ENCODE data around the gene PPFIA4. TPM values are rescaled to one million over a fixed set of nuclear protein-coding genes. Genes with fewer than 3 reads are reported as not detected.
A peak's percentile ranks its signal among the peaks of the same experiment; 100 is the strongest.

The PPFIA4 gene
- total and polyA plus RNA-seq, 9 of the 15 experiments (the other 6 are each of a cell fraction or from before 2014, with no cell fraction given) = 0.07 to 12.0 (median 0.70) TPM

GRCh38 chr1:203038891-203039608, 12.8 kb downstream of the PPFIA4 start (continued):
- TF ChIP-seq CTCFL (IDR thresholded peaks at IDR 0.05; ENCODE audit: borderline replicate concordance, insufficient read depth, low read depth, low read length, poor library complexity, severe bottlenecking) = no peak
- TF ChIP-seq TFAP4 (CRISPR knock-in tag; IDR thresholded peaks at IDR 0.05; ENCODE audit: borderline replicate concordance) = no peak
- no peak for TF ChIP-seq NKRF (IDR thresholded peaks at IDR 0.05; ENCODE audit: borderline replicate concordance)
- TF ChIP-seq CTCF (IDR thresholded peaks at IDR 0.05 in 2 of 3, conservative IDR thresholded peaks at IDR 0.05 in 1 of 3; ENCODE audit: insufficient read depth in 2 of 3, low read depth in 1 of 3, low read length in 3 of 3) = peak; percentile 91 to 99 (median 97)
- TF ChIP-seq TFE3 (CRISPR knock-in tag; IDR thresholded peaks at IDR 0.05) = no peak
- no peak for TF ChIP-seq SP2 (IDR thresholded peaks at IDR 0.05; ENCODE audit: extremely low read depth, low read depth, low read length, poor library complexity, severe bottlenecking)
- TF ChIP-seq IFI16 (CRISPR knock-in tag; IDR thresholded peaks at IDR 0.05) = no peak
- TF ChIP-seq CBFB (CRISPR knock-in tag; IDR thresholded peaks at IDR 0.05) = no peak
- no peak for TF ChIP-seq HMG20B (CRISPR knock-in tag; IDR thresholded peaks at IDR 0.05)
- TF ChIP-seq SAP30 (IDR thresholded peaks at IDR 0.05; ENCODE audit: borderline replicate concordance, insufficient read depth, low read depth, low read length, poor library complexity, severe bottlenecking) = no peak
- TF ChIP-seq RAD21 (CRISPR knock-in tag; conservative IDR thresholded peaks at IDR 0.05 in 1 of 2, IDR thresholded peaks at IDR 0.05 in 1 of 2) = peak; percentile 72 to 90
- no peak for TF ChIP-seq E2F4 (CRISPR knock-in tag; IDR thresholded peaks at IDR 0.05; ENCODE audit: low read depth)
- TF ChIP-seq CBX2 (IDR thresholded peaks at IDR 0.05; ENCODE audit: insufficient read depth, low read length, poor library complexity, severe bottlenecking) = no peak
